ENCODE results near the gene SH3GL1. TPM values are rescaled to one million over a fixed set of nuclear protein-coding genes. Genes with fewer than 3 reads are reported as not detected.

SH3GL1 gene
- total RNA-seq, 1 donor: 83.2 TPM

DNA sequence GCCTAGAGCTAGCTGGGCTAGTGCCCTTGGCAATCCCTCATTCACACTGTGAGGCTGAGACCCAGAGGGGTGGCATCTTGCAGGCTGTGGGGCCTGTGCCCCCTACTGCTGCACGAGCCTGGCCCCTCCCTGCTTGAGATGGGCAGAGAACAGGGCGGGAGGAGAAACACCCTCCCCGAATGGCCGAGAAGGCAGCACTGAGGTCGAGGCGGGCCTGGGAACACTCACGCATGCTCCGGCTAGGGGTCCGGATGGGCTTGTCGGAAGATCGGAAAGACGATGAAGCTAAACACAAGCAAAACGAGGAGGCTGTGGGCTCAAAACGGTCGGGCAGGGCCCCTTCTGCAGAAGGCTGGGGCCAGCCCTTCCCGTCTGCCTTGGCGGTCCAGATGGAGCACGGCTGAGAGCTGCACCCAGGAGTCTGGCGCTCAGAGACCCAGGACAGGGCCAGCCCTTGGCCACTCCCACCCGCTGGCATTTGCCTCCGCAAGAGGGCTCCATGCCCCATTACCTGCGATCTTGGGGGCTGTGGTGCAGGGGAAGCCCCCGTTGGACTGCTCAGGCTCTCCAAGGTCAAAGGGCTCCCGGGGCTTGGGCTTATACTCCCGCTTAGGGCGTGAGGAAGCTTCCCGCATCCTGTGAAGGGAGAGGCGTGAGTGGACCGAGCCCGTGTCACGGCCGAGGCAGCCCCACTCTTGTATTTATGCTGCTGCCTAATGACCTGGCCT, 38.1 kb downstream of the SH3GL1 start:
- no peak for TF ChIP-seq CTCF (IDR thresholded peaks at IDR 0.05; ENCODE audit: extremely low read depth, low read depth, low read length)
- Histone ChIP-seq H3K27me3 (ENCODE audit: insufficient read depth, low read length) (no peaks in the 10 kb centered on the region), H3K36me3 (ENCODE audit: insufficient read depth, low read length) (peaks cover 64% of the 10 kb centered on the region), H3K4me3 (ENCODE audit: insufficient read depth, low read length) (no peak overlapping the region), H3K79me2 (ENCODE audit: insufficient read depth, low read length) (peaks cover 23% of the 10 kb centered on the region), H3K4me2 (ENCODE audit: insufficient read depth, low read length) (no peak overlapping the region), H3K4me1 (ENCODE audit: insufficient read depth, low read length) (no peaks in the 10 kb centered on the region), H3K27ac (ENCODE audit: low read depth, low read length) (no peak overlapping the region), H4K20me1 (ENCODE audit: insufficient read depth, low read length) (peaks cover 34% of the 10 kb centered on the region), H2AFZ (ENCODE audit: low read length) (no peak overlapping the region), H3K9me3 (ENCODE audit: low read depth, low read length) (no peaks in the 10 kb centered on the region)
- peak; percentile 46 for DNase-seq (ENCODE audit: insufficient read length, low spot score, missing footprints)

DNA sequence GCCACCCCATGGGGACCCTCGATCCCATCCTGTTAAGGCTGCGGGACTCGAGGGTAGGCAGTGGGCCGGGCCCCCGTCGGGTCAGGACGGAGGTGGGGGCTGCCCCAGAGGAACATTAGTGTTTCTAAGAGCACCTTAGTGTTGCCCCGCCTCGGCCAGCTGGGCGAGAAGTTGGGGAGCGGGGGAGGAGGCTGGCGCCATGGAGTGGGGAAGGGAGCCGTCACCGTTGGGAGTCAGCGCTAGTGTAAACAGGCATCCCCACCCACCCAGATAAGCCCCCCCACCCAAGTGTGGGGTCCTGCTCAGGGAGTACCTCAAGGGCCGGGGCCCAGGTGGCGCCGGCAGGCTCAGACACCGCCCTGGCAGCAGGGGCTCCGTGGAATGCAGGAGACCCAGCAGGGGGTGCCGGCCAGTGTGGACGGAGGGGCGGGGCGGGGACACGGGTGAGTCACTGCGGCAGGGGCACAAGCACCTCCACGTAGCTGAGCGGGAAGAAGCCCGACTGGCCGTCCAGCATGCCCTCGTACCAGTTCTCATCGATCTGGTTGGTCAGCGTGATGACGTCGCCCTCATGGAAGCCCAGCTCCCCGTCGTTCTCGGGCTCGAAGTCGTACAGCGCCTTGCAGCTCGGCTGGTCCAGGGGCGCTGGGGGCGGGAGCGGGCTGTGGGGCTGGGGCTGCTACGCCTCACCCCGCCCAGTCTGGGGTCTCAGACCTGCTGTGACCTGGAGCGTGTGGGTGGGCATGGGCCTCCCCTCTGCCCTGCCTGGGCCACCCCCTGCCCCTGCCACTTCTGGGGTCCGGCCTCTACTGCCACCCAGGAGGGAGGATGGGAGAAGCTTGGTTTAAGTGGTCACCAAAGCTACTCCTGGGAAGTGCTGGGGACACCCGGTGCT, 38.9 kb downstream of the SH3GL1 start:
- DNase-seq (ENCODE audit: insufficient read length, low spot score, missing footprints): peak; percentile 66
- Histone ChIP-seq H3K79me2 (ENCODE audit: insufficient read depth, low read length) (peaks cover 15% of the 10 kb centered on the region), H3K36me3 (ENCODE audit: insufficient read depth, low read length) (peaks cover 63% of the 10 kb centered on the region), H4K20me1 (ENCODE audit: insufficient read depth, low read length) (peaks cover 29% of the 10 kb centered on the region), H3K27me3 (ENCODE audit: insufficient read depth, low read length) (no peaks in the 10 kb centered on the region), H3K27ac (ENCODE audit: low read depth, low read length) (no peak overlapping the region), H2AFZ (ENCODE audit: low read length) (no peak overlapping the region), H3K4me1 (ENCODE audit: insufficient read depth, low read length) (no peaks in the 10 kb centered on the region), H3K9me3 (ENCODE audit: low read depth, low read length) (no peaks in the 10 kb centered on the region), H3K4me3 (ENCODE audit: insufficient read depth, low read length) (no peak overlapping the region), H3K4me2 (ENCODE audit: insufficient read depth, low read length) (no peak overlapping the region)
- TF ChIP-seq CTCF (IDR thresholded peaks at IDR 0.05; ENCODE audit: extremely low read depth, low read depth, low read length): no peak

- Histone ChIP-seq H2AFZ (ENCODE audit: low read length) (no peak overlapping the region), H3K27me3 (ENCODE audit: insufficient read depth, low read length) (no peaks in the 10 kb centered on the region), H3K36me3 (ENCODE audit: insufficient read depth, low read length) (peaks cover 56% of the 10 kb centered on the region), H3K27ac (ENCODE audit: low read depth, low read length) (no peak overlapping the region), H3K79me2 (ENCODE audit: insufficient read depth, low read length) (peaks cover 8% of the 10 kb centered on the region), H4K20me1 (ENCODE audit: insufficient read depth, low read length) (peaks cover 26% of the 10 kb centered on the region), H3K4me1 (ENCODE audit: insufficient read depth, low read length) (no peaks in the 10 kb centered on the region), H3K4me3 (ENCODE audit: insufficient read depth, low read length) (no peak overlapping the region), H3K9me3 (ENCODE audit: low read depth, low read length) (no peaks in the 10 kb centered on the region), H3K4me2 (ENCODE audit: insufficient read depth, low read length) (no peak overlapping the region)
- DNase-seq (ENCODE audit: insufficient read length, low spot score, missing footprints): peak; percentile 82
- TF ChIP-seq CTCF (IDR thresholded peaks at IDR 0.05; ENCODE audit: extremely low read depth, low read depth, low read length): no peak
These were observed 39.7 kb downstream of the SH3GL1 start for GRCh38 chr19:4360641-4361151.
